Type B pancreatic cell (in vitro differentiated cells): Measurements from ENCODE around the gene PAQR4. TPM values are rescaled to one million over a fixed set of nuclear protein-coding genes. Genes with fewer than 3 reads are reported as not detected.

Experiments used
- DNase-seq: peaks from one replicate; pipeline ENCODE4 v3.0.0; 2021; ENCODE audit warnings: mixed read lengths; ENCODE audit not compliant: unreplicated experiment; ENCODE audit errors: extremely low spot score
- H3K27ac Mint-ChIP-seq: 2 replicates; pipeline ENCODE4 v1.8.0; 2021; ENCODE audit warnings: mild to moderate bottlenecking, mixed read lengths
- H3K27me3 Mint-ChIP-seq: 2 replicates; pipeline ENCODE4 v1.8.0; 2021; ENCODE audit warnings: mixed read lengths
- H3K36me3 Mint-ChIP-seq: 2 replicates; pipeline ENCODE4 v1.8.0; 2021; ENCODE audit warnings: mixed read lengths
- H3K4me1 Mint-ChIP-seq: one replicate; pipeline ENCODE4 v1.8.0; 2021; ENCODE audit warnings: mixed read lengths; ENCODE audit not compliant: unreplicated experiment
- H3K4me3 Mint-ChIP-seq: 2 replicates; pipeline ENCODE4 v1.8.0; 2021; ENCODE audit warnings: mild to moderate bottlenecking, mixed read lengths
- H3K9me3 Mint-ChIP-seq: 2 replicates; pipeline ENCODE4 v1.8.0; 2021; ENCODE audit warnings: mixed read lengths
- total RNA-seq: library from RNA; stranded (reverse); gene quantifications from 2 replicates; pipeline ENCODE4 v1.2.1, GENCODE V29; 2021; ENCODE audit warnings: low replicate concordance
- TF ChIP-seq, protein P1 (sequence below): fragments of 200-600 bp; sonication (generic); conservative IDR thresholded peaks from 2 replicates; pipeline ENCODE4 v1.5.0; 2021; ENCODE audit warnings: antibody characterized with exemption, mild to moderate bottlenecking

PAQR4 gene
- total RNA-seq, 1 donor from 2014 or later = 23.8 TPM

DNA sequence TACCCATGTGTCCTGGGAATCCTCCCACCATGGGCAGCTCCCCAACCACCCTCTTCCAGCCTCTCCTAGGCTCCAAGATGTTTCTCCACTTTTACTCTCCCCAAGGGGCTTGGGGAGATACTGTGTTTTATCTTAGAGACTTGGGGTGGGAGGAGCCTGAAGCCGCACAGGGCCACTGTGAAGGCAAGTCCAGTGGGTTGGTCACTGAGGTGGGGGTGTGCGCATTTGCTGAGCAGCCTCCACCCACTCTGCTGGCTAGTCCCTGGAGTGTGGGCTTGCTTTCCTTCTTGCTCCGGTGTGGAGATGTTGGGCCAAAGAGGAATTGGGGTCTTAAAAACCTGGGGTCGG lies 39.5 kb downstream of the PAQR4 start:
- H3K27me3 Mint-ChIP-seq = peaks cover 62% of the 10 kb centered on the region
- peak overlapping the region; percentile 95 for H3K27ac Mint-ChIP-seq

DNA sequence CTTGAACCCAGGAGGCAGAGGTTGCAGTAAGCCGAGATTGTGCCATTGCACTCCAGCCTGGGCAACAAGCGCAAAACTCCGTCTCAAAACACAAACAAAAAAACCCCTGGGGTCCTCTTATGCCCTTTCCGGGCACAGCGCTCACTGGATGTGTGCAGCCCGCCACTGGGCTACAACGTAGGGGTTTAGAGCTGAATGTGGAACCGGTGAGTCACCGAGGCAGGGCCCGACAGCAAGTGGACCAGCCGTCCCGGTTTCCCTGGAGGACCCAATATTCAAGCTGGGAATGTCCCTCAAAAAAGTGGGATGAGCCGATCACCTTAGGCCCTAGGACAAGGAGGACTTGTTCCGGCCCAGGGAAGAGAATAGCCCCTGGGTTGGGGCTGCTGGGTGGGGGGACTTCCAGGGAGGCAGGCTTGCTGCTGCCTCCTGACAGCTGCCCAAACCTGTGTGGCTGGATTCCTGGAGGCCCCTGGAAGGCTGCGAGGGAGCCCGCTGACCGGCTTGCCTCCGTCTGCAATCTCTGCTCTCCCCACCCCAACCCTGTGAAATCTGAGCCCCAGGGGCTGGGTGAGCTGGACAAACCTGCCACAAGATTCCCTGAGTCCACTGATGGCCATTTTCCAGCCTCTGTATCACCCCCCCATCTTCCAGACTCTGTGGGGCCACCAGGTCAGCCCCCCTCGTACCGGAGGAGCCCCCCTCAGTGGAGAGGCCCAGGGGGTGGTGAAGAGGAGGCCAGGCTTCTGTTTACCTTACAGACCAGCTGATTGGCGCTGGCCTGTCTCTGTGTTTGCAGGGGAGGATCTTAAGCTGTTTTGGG lies 40.6 kb downstream of the PAQR4 start:
- H3K27me3 Mint-ChIP-seq = peaks cover 69% of the 10 kb centered on the region
- TF ChIP-seq, protein P1, sequence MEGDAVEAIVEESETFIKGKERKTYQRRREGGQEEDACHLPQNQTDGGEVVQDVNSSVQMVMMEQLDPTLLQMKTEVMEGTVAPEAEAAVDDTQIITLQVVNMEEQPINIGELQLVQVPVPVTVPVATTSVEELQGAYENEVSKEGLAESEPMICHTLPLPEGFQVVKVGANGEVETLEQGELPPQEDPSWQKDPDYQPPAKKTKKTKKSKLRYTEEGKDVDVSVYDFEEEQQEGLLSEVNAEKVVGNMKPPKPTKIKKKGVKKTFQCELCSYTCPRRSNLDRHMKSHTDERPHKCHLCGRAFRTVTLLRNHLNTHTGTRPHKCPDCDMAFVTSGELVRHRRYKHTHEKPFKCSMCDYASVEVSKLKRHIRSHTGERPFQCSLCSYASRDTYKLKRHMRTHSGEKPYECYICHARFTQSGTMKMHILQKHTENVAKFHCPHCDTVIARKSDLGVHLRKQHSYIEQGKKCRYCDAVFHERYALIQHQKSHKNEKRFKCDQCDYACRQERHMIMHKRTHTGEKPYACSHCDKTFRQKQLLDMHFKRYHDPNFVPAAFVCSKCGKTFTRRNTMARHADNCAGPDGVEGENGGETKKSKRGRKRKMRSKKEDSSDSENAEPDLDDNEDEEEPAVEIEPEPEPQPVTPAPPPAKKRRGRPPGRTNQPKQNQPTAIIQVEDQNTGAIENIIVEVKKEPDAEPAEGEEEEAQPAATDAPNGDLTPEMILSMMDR = no peak
- H3K36me3 Mint-ChIP-seq = no peaks in the 10 kb centered on the region
- H3K9me3 Mint-ChIP-seq = no peaks in the 10 kb centered on the region
- peak overlapping the region; percentile 55 for H3K4me3 Mint-ChIP-seq
- DNase-seq = peak; percentile 85
- H3K27ac Mint-ChIP-seq = peak overlapping the region; percentile 95
- peaks cover under 1% of the 10 kb centered on the region for H3K4me1 Mint-ChIP-seq

More for the DNA sequence above, 39.5 kb downstream of the PAQR4 start:
- TF ChIP-seq, protein P1 = no peak
- no peaks in the 10 kb centered on the region for H3K36me3 Mint-ChIP-seq
- no peaks in the 10 kb centered on the region for H3K4me1 Mint-ChIP-seq
- H3K4me3 Mint-ChIP-seq = peak overlapping the region; percentile 55
- no peak for DNase-seq
- H3K9me3 Mint-ChIP-seq = no peaks in the 10 kb centered on the region

DNA sequence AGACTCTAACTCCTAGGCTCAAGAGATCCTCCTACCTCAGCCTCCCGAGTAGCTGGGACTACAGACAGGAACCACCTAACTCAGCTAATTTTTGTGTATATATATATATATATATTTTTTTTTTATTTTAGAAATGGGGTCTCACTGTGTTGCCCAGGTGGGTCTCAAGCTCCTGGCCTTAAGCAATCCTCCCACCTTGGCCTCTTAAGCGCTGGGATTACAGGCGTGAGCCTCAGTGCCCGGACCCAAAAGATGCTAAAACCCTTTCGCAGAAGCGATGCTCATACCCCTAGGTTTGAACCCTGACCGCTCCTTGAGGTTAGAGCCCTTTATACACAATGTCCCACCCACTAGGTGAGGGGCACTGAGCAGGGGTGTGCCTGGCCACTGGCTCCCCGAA lies 41.4 kb downstream of the PAQR4 start:
- TF ChIP-seq, protein P1 = no peak
- H3K27ac Mint-ChIP-seq = peak overlapping the region; percentile 95
- H3K36me3 Mint-ChIP-seq = no peaks in the 10 kb centered on the region
- H3K27me3 Mint-ChIP-seq = peaks cover 70% of the 10 kb centered on the region
- no peak overlapping the region for H3K4me3 Mint-ChIP-seq
- no peak for DNase-seq
- peaks cover 4% of the 10 kb centered on the region for H3K4me1 Mint-ChIP-seq
- H3K9me3 Mint-ChIP-seq = no peaks in the 10 kb centered on the region

DNA sequence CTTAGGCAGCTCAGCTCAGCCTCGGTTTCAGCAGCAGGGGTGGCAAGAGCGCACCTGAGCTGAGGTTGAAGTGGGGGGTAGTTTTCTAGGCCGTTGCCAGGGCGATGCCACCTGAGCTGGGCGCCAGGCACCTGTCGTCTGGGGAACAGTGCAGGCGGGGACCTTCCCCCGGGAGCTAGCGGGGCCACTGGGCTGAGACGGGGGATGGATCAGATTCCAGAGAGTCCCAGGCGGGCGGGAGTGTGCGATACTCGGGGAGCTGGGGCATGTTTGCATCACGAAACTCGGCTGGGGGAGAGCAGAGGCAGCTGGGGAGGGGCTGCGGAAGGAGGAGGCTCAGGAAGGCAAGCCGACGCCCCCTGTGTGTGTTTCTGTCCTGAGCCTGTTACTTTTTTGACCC lies 43.1 kb downstream of the PAQR4 start:
- Mint-ChIP-seq H3K27ac (peak overlapping the region; percentile 46), H3K27me3 (peaks cover 70% of the 10 kb centered on the region), H3K4me3 (peak overlapping the region; percentile 70), H3K4me1 (peaks cover 4% of the 10 kb centered on the region), H3K9me3 (no peaks in the 10 kb centered on the region), H3K36me3 (no peaks in the 10 kb centered on the region)
- TF ChIP-seq, protein P1 = no peak
- DNase-seq = no peak

DNA sequence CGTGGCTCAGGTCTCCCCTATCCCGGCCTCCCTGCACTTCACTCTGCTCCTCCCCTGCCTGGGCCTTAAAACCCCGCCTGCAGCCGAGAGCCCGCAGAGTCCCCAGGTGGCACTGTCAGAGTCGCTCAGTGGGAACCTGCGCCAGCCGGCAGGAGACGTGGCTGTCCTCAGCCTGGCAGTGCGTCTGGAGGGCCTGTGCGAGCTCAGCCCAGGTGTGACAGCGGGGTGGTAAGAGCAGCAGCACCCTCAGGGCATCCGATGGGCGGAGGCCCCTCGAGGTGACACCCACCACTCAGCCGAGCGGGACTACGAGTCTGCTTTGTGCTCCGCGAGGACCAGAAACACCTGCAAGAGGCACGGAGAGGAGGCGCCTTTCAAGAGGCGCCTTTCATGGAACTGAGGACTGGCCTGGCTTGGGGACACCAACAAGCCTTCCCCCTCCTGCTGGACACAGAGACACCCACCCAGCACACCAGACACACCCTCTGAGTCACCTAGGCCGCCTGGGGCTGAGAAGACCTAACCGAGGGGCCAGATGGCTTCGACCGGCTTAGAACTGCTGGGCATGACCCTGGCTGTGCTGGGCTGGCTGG lies 43.8 kb downstream of the PAQR4 start, which contains the start of gene CLDN9:
Gene CLDN9, plus strand, starts transcription at position 96 of the 593 bp plus-strand sequence. Its CDS starts 440 bp downstream, at position 536.
- peaks cover 64% of the 10 kb centered on the region for H3K27me3 Mint-ChIP-seq
- H3K4me3 Mint-ChIP-seq = peak within 1 kb of the TSS; percentile 70
- peaks cover 4% of the 10 kb centered on the region for H3K4me1 Mint-ChIP-seq
- no peaks in the 10 kb centered on the region for H3K36me3 Mint-ChIP-seq
- H3K9me3 Mint-ChIP-seq = no peaks in the 10 kb centered on the region
- TF ChIP-seq, protein P1 = no peak
- no peak for DNase-seq
- peak within 1 kb of the TSS; percentile 53 for H3K27ac Mint-ChIP-seq
